ENCODE data around the gene TACC2. TPM values are rescaled to one million over a fixed set of nuclear protein-coding genes. Genes with fewer than 3 reads are reported as not detected.

Gene TACC2
- total RNA-seq, 1 donor from 2014 or later: 22.0 TPM

GRCh38 chr10:122149561-122150505 is 160.9 kb downstream of the TACC2 start:
- H4K20me1 ChIP-seq (ENCODE audit: insufficient read depth, low read length): peaks cover 28% of the 10 kb centered on the region
- no peaks in the 10 kb centered on the region for H3K9me3 ChIP-seq (ENCODE audit: insufficient read depth, low read depth, low read length)
- H3K36me3 Mint-ChIP-seq (ENCODE audit: low read depth, unreplicated experiment): peaks cover 7% of the 10 kb centered on the region
- peaks cover 44% of the 10 kb centered on the region for H3K4me1 ChIP-seq (ENCODE audit: insufficient read depth, low read length)
- no peak overlapping the region for H2AFZ ChIP-seq (ENCODE audit: low read depth, low read length)
- H3K9ac ChIP-seq (ENCODE audit: low read length): no peak overlapping the region
- peak overlapping the region; percentile 23 for H3K4me2 ChIP-seq (ENCODE audit: low read length)
- TF ChIP-seq EZH2 (IDR thresholded peaks at IDR 0.05; ENCODE audit: insufficient read depth, low read length): no peak
- TF ChIP-seq, protein P1, sequence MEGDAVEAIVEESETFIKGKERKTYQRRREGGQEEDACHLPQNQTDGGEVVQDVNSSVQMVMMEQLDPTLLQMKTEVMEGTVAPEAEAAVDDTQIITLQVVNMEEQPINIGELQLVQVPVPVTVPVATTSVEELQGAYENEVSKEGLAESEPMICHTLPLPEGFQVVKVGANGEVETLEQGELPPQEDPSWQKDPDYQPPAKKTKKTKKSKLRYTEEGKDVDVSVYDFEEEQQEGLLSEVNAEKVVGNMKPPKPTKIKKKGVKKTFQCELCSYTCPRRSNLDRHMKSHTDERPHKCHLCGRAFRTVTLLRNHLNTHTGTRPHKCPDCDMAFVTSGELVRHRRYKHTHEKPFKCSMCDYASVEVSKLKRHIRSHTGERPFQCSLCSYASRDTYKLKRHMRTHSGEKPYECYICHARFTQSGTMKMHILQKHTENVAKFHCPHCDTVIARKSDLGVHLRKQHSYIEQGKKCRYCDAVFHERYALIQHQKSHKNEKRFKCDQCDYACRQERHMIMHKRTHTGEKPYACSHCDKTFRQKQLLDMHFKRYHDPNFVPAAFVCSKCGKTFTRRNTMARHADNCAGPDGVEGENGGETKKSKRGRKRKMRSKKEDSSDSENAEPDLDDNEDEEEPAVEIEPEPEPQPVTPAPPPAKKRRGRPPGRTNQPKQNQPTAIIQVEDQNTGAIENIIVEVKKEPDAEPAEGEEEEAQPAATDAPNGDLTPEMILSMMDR (IDR thresholded peaks at IDR 0.05; ENCODE audit: insufficient read depth, low read depth, low read length): no peak
- no peaks in the 10 kb centered on the region for H3K27me3 ChIP-seq (ENCODE audit: insufficient read depth, low read length)
- FAIRE-seq (no peak), DNase-seq (ENCODE audit: low read depth) (no peak)
- no peak overlapping the region for H3K4me3 ChIP-seq (ENCODE audit: insufficient read depth, low read depth, low read length)
- peaks cover 6% of the 10 kb centered on the region for H3K36me3 ChIP-seq (ENCODE audit: insufficient read depth, low read length)
- peaks cover 31% of the 10 kb centered on the region for H3K4me1 Mint-ChIP-seq (ENCODE audit: low read depth, unreplicated experiment)
- peaks cover 14% of the 10 kb centered on the region for H3K79me2 ChIP-seq (ENCODE audit: insufficient read depth, low read length)
- H3K9me3 Mint-ChIP-seq (ENCODE audit: unreplicated experiment): peaks cover 2% of the 10 kb centered on the region
- peak overlapping the region; percentile 45 for H3K4me3 Mint-ChIP-seq (ENCODE audit: unreplicated experiment)
- no peaks in the 10 kb centered on the region for H3K27me3 Mint-ChIP-seq (ENCODE audit: low read depth, unreplicated experiment)
- no peak overlapping the region for H3K27ac ChIP-seq (ENCODE audit: low read depth, low read length)
- no peak overlapping the region for H3K27ac Mint-ChIP-seq (ENCODE audit: unreplicated experiment)

DNA sequence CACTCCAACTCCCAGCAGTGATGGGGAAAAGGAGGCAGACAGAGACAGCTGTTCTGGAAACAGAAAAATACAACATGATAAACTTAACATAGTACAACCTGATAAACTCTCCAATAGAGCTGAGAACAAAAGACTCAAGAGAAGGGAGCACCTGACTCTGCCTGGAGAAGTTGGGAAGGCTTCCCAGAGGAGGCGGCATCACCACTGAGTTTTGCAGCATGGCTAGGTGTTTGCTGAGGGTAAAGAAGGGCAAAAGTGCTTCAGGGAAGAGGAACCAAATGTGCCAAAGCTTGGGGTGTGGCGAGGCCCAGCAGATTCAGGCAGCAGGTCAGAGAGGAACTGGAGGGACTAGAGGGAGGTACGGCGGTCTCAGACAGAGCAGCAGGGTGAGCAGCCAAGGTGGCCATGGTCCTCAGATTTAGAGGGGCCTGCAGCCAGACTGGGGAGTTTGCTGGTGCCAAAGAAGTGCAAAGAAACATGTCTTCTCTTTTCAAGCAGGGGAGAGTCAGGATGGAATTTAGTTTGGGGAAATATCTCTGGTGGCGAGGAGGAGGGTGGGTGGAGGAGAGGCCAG is 162.2 kb downstream of the TACC2 start:
- Histone ChIP-seq H3K79me2 (ENCODE audit: insufficient read depth, low read length) (peaks cover 9% of the 10 kb centered on the region), H3K4me1 (ENCODE audit: insufficient read depth, low read length) (peaks cover 51% of the 10 kb centered on the region), H3K36me3 (ENCODE audit: insufficient read depth, low read length) (no peaks in the 10 kb centered on the region), H3K27ac (ENCODE audit: low read depth, low read length) (no peak overlapping the region), H3K4me2 (ENCODE audit: low read length) (no peak overlapping the region), H3K4me3 (ENCODE audit: insufficient read depth, low read depth, low read length) (no peak overlapping the region), H3K27me3 (ENCODE audit: insufficient read depth, low read length) (no peaks in the 10 kb centered on the region), H2AFZ (ENCODE audit: low read depth, low read length) (no peak overlapping the region), H3K9me3 (ENCODE audit: insufficient read depth, low read depth, low read length) (no peaks in the 10 kb centered on the region), H3K9ac (ENCODE audit: low read length) (no peak overlapping the region), H4K20me1 (ENCODE audit: insufficient read depth, low read length) (peaks cover 34% of the 10 kb centered on the region)
- DNase-seq (ENCODE audit: low read depth) (no peak), FAIRE-seq (no peak)
- no peak overlapping the region for H3K4me3 Mint-ChIP-seq (ENCODE audit: unreplicated experiment)
- TF ChIP-seq, protein P1 (IDR thresholded peaks at IDR 0.05; ENCODE audit: insufficient read depth, low read depth, low read length): no peak
- H3K36me3 Mint-ChIP-seq (ENCODE audit: low read depth, unreplicated experiment): peaks cover 4% of the 10 kb centered on the region
- H3K4me1 Mint-ChIP-seq (ENCODE audit: low read depth, unreplicated experiment): peaks cover 33% of the 10 kb centered on the region
- H3K27me3 Mint-ChIP-seq (ENCODE audit: low read depth, unreplicated experiment): no peaks in the 10 kb centered on the region
- H3K27ac Mint-ChIP-seq (ENCODE audit: unreplicated experiment): peak overlapping the region; percentile 14
- H3K9me3 Mint-ChIP-seq (ENCODE audit: unreplicated experiment): no peaks in the 10 kb centered on the region

All from astrocyte (in vitro differentiated cells and primary cell).